HG02938 (cell line): ENCODE results near the gene TRAPPC1.
"Not testable (repeated sequence)": the region's sequence is repeated elsewhere in the genome, so short reads cannot be mapped to it uniquely, and the experiment has no call there.

Experiments
- ATAC-seq: cut with Tn5 transposase; IDR thresholded peaks from one replicate; pipeline ENCODE4 v1.9.1; 2021; ENCODE audit warnings: mild to moderate bottlenecking, moderate library complexity; ENCODE audit not compliant: unreplicated experiment

TRAPPC1 gene, protein sequence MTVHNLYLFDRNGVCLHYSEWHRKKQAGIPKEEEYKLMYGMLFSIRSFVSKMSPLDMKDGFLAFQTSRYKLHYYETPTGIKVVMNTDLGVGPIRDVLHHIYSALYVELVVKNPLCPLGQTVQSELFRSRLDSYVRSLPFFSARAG

GRCh38 chr17:7931709-7932482 lies at the start of gene TRAPPC1, which contains the start of gene CNTROB:
Gene TRAPPC1, minus strand, starts transcription at chr17:7931946. Its CDS starts 117 bp downstream, at chr17:7931829.
Gene CNTROB, plus strand, starts transcription at chr17:7932206. Its CDS starts 874 bp downstream, at chr17:7933080.
- ATAC-seq, result peak; percentile 96

GRCh38 chr17:7977805-7978204 lies 46.1 kb upstream of the TRAPPC1 start:
- ATAC-seq, result no peak

GRCh38 chr17:7977039-7977438 lies 45.3 kb upstream of the TRAPPC1 start:
- no peak for ATAC-seq

DNA sequence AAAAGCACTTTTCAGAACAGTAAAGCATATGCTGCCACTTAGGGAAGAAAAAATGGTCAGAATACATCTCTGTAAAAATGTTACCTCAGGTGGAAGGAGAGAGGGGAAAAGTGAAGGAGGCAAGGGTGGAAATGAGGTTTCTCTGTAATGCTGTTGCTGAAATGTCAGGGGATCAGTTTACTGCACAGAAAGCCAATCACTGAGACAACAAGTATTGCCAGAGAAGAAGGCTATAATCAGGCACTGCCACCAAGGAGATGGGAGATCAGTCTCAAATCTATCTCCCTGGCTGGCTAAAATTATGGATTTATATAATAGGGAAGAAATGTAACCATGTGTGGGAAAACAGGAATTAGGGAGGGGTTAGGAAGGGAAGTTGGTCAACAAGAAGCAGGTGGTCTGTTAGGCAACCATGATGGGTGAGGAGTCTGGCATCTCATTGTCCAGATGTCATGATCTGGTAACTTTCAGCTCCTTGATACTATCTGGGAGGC lies 42.9 kb upstream of the TRAPPC1 start:
- ATAC-seq, result no peak

- no peak for ATAC-seq
These were observed 40.5 kb upstream of the TRAPPC1 start for GRCh38 chr17:7972131-7972785.

DNA sequence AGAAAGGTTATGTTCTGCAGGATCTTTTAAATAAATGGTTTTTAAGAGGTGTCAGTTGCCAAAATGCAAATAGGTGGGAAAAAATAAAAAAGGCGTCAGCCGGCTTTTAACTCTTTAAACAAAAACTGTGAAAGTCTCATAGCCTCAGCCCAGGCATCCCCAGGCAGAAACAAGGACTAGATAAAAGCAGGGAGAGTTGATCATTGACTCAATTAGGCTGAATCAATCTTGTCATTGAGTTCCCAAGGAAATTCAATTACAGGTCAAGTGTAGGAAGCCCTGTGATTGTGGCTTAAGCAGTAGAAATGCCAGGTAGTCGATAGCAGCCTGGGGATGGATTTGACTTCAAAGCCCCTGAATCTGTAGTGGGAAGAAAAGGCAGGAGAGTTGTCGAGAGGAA lies 39.9 kb upstream of the TRAPPC1 start:
- no peak for ATAC-seq

GRCh38 chr17:7969433-7969832 lies 37.7 kb upstream of the TRAPPC1 start:
- no peak for ATAC-seq

GRCh38 chr17:7967751-7968150 lies 36.0 kb upstream of the TRAPPC1 start:
- ATAC-seq, result no peak

GRCh38 chr17:7961421-7961820 lies 29.7 kb upstream of the TRAPPC1 start:
- ATAC-seq, result no peak

GRCh38 chr17:7959503-7960253 lies 27.9 kb upstream of the TRAPPC1 start:
- no peak for ATAC-seq

DNA sequence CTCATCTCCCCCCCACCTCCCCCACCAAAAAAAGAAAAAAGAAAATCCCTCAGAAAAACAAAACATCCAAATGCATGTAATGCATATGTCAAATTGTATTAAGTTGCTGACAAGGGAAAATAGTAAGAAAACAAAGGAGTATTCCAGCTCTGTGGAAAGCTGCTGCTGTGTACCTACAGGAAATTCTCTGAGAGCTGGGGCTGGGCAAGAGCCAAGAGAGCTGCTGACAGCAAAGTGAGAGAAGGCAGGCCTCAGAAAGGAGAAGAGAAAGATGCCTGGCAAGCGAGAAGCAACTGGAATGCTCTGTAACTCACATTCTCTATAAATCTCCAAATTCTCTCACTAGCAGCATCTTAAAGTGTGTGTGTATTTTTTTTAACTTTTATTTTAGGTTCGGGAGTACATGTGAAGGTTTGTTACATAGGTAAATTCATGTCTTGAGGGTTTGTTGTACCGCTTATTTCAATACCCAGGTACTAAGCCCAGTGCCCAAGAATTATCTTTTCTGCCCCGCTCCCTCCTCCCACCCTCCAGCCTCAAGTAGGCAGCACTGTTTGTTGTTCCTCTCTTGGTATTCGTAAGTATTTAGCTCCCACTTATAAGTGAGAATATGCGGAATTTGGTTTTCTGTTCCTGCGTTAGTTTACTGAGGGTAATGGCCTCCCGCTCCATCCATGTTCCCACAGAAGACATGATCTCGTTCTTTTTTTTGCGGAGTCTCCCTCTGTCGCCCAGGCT lies 24.7 kb upstream of the TRAPPC1 start:
- ATAC-seq, result no peak

DNA sequence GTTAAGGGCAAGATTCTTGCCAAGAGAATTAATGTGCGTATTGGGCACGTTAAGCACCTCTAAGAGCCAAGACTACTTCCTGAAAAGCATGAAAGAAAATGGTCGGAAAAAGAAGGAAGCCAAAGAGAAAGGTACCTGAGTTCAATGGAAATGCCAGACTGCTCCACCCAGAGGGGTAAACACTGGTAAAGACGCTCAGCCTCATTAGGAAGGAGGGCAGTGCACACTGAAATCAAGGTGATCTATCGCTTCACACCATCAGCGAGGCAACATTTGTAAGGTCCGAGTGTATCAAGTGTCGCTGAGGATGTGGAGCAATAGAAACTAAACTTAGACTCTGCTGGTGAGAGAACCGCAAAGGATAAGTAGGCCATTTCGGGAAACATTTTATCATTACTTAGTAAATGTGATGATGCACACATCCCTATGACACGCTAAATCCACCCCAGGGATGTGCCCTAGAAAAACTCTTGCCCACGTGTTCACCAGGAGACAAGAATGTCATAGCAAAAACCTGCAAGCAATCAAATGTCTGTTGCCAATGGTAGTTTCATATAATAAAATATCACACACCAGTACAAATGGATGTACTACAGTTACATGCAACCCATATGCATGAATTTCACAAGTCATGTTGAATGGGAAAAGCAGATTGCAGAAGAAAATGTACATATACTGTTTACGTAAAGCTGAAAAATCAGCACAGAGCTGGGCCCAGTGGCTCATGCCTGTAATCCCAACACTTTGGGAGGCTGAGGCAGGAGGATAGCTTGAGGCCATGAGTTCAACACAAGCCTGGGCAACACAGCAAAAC lies 23.9 kb upstream of the TRAPPC1 start:
- ATAC-seq, result no peak

GRCh38 chr17:7953266-7953665 lies 21.5 kb upstream of the TRAPPC1 start:
- not testable (repeated sequence) for ATAC-seq

DNA sequence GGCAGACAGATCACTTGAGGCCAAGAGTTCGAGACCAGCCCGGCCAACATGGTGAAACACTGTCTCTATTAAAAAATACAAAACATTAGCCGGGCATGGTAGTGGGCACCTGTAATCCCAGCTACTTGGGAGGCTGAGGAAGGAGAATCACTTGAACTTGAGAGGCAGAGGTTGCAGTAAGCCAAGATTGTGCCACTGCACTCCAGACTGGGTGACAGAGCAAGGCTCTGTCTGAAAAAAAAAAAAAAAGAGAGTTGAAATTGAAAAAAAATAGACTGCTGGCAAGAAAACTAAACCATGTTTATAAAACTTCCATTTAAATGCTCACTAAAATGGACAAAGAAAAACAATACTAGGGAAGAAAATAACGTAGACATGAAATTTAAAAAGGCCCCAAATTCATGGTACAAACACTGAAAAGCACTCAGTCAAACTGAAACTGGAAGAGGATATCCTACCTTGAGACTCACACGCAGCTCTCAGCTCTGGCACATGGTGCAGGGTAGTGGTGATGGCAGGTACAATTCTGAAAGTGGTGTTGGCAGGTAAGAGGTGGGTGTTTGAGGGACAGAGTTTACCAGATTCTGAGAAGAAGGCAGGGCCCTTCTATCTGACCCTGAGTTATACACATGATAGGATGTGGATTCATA lies 19.5 kb upstream of the TRAPPC1 start:
- no peak for ATAC-seq

DNA sequence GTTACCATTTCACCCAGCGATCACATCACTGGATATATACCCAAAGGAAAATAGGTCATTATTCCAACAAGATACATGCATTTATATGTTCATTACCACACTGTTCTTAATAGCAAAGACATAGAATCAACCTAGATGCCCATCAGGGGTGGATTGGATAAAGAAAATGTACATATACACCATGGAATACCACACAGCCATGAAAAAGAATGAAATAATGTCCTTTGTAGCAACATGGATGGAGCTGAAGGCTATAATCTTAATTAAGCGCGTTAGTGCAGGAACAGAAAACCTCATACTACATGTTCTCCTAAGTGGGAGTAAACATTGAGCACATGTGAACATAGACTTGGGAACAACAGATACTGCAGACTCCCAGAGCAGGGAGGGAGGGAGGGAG lies 18.8 kb upstream of the TRAPPC1 start:
- ATAC-seq, result no peak

- no peak for ATAC-seq
These were observed 15.9 kb upstream of the TRAPPC1 start for GRCh38 chr17:7947651-7948050.

GRCh38 chr17:7946441-7946840 lies 14.7 kb upstream of the TRAPPC1 start:
- ATAC-seq, result no peak

DNA sequence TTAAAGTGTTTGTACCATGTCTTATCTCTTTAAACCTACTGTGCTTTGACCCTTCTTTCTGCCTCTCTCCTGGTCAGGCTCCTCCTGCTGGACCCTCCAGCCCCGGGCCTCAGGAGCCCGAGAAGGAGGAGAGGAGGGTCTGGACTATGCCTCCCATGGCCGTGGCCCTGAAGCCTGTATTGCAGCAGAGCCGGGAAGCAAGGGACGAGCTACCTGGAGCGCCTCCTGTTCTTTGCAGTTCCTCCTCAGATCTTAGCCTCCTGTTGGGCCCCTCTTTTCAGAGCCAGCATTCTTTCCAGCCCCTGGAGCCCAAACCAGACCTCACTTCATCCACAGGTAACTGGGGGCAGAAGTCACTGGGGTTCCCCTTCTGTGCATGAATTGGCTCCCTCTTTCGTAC lies 13.9 kb upstream of the TRAPPC1 start:
- ATAC-seq, result no peak

DNA sequence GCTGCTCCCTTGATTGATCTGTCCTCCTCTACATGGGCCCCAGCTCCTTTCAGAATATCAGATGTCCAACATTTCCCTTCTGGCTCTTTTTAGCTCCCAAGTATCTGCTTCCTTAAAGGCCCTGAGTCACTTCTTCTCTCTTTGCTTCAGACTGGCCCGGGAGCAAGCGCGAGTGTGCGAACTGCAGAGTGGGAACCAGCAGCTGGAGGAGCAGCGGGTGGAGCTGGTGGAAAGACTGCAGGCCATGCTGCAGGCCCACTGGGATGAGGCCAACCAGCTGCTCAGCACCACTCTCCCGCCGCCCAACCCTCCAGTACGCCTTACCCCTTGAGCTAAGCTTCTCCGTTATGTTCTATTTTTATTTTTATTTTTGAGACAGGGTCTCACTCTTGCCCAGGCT lies 12.6 kb upstream of the TRAPPC1 start:
- ATAC-seq, result no peak
